Activated T-cell treated with anti-CD3 and anti-CD28 coated beads for 1 hour (primary cell): ENCODE data around the gene TMEM184C.

Experiments
- DNase-seq: peaks from one replicate; pipeline ENCODE4 v3.0.0-alpha.2; 2020; ENCODE audit warnings: low read depth

Gene TMEM184C

DNA sequence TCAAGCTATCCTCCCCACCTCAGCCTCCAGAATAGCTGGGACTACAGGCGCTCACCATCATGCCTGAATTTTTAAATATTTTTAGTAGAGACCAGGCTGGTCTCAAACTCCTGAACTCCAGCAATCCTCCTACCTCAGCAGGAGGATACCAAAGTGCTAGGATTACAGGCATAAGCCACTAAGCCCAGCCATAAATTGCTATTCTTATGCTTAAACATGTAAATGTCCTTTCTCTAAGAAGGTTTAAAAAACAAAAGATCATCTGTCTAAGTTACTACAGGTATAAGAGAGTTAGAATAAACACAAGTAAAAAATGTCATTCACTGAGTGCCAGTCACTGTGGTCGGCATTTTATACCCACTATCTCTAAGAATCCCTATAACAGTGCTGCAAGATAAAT lies 38.4 kb downstream of the TMEM184C start:
- DNase-seq, result no peak

DNA sequence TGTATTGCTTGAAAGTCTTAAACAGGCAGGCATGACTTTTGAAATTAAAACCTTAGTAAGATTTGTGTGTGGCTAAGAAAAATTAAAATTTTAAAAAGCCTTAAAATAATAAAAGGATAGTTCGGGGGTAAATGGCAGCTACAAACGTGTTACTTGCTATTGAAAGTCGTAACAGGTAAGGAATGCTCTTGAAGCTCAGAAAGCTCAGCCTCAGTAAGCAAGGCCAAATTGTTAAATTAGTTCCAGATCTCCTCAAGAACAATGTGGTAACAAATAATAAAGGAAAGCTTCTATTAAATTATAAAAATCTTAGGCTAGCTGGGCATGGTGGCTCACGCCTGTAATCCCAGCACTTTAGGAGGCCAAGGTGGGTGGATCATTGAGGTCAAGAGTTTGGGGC lies 41.3 kb downstream of the TMEM184C start:
- DNase-seq, result no peak

DNA sequence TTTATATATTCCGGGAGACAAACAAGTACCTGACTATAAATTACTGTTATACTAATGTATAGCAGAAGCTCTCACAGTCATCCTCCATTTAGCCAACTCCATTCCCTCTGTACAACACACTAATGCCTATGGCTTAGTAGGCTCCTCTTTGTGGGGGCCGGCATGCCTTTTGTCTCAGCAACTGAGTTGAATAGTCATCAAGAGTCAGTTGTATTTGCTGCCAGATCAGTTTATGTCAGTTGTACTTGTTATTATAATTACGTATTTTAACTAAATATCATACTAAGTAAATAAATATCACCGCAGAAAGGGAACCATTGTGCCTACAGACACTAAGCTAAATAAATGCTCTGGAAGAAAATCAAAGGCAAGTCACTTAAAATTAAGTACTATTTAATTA lies 56.9 kb downstream of the TMEM184C start:
- DNase-seq, result no peak

DNA sequence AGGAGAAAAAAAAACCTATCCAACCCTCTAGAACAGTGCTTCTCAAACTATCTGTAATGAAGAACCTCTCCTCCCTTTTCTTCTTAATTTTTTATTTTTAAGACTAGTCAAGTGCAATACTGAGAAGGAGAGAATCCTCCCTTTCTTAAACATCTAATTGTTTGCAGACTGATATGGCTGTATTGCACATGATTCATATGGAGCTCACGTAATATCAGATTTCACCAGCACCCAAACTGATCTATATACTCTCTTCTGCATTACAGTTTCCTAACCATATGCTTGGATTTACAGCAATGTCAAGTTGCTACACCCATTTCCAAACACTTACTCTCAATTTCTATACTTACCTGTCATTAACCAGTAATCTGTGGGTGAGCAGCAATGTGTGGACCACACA lies 57.3 kb downstream of the TMEM184C start:
- no peak for DNase-seq

- no peak for DNase-seq
Observed at GRCh38 chr4:147678106-147678505, 60.9 kb downstream of the TMEM184C start.

- no peak for DNase-seq
Observed at GRCh38 chr4:147678796-147679549, 61.8 kb downstream of the TMEM184C start.

GRCh38 chr4:147682755-147683154 lies 65.6 kb downstream of the TMEM184C start:
- no peak for DNase-seq

DNA sequence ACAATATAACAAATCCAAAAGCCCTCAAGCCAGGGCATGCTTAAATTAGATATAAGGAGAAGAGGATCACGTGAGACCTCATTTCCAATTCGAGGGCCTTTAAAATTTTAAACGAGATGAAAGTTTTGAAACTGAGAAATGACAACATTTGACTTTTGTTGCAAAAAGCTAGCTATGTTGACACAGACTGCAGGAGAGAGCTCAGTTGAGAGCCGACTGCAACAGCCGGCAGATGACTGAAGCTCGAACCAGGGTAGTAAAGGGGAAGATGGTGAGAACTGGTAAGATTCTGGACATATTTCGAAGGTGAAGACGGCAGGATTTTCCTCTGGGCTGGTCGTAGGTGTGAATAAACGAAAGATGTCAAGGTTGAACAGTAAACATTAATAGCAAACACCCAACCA lies 66.0 kb downstream of the TMEM184C start:
- no peak for DNase-seq

DNA sequence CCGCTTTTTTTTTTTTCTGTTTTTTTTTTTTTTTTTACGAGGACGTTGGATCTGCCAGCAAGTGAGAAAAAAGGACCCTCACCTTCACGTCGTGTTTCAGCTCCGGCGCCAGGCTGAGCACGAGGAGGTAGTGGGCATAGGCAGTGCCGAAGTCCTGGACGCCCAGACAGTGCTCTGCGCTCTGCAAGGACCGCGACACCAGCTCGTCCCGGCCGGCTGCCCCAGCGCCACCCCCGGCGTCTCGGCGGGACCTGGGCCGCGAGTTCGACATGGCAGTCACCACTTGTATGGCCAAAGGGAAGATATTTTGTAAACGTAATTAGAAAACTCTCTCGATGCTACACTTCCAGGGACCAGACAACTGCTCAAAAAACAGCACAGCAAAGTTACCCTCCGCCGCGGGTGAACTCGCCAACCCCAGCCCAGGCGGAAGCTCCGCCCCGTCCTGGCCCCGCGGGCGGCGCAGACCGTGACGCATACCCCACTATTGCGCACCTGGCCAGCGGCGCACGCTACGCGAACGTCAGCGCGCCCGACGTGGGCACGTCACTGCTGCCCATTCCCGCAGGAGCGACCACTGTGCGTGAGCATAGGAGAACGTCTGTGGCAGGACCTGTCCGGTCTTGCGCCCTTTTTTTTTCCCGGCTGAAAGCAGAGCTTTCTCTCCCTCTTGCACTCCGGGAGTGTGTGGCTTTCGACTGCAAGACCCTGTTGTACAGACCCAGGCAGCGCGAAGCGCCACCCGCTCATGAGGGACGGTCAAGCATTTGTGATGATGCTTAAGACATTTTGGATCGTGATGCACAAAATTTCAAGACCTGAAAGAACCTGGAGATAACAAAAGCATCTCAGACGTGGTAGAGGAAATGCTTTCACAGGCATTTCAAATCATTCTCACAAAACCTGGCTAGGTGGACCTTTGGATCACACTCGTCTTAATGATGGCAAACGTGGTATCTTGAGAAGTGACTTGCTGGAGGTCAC lies 66.8 kb downstream of the TMEM184C start, which contains the start of gene PRMT9:
PRMT9 (minus strand) TSS at position 447 of the 984 bp plus-strand sequence; CDS start at position 271, 176 bp downstream.
- DNase-seq, result peak; percentile 74

DNA sequence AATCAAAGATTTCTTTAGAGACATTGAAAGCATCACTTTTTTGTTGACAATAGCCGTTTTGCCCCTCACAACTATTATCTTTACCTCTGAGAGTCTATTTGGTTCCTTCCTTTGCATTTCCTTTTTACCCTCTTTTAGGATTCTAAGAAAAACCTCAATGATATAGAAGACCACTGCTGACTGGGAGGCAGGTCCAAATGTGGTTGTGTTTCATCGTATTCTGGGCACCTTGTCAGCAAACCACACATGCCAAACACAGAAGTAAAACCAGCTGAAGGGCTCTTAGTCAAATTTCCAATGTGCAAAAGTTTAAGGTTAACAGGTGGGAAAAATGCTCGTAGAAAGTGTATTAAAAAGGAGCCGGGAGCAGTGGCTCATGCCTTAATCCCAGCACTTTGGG lies 71.9 kb downstream of the TMEM184C start:
- no peak for DNase-seq

DNA sequence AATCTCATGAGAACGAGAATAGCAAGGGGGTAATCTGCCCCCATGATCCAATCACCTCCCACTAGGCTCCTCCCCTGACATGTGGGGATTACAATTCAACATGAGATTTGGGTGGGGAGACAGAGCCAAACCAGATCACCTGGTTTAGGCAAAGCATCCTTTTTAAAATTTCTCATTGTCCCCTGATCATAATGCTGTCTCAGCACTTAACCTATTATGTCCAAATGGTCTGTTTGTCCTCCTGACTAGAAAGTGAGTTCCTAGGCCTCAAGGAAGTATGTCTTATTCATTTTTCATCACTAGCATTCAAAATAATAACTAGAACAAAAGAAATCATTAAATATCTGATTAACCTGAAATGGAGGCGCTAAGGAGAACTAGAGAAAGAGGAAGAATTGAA lies 74.6 kb downstream of the TMEM184C start:
- no peak for DNase-seq

DNA sequence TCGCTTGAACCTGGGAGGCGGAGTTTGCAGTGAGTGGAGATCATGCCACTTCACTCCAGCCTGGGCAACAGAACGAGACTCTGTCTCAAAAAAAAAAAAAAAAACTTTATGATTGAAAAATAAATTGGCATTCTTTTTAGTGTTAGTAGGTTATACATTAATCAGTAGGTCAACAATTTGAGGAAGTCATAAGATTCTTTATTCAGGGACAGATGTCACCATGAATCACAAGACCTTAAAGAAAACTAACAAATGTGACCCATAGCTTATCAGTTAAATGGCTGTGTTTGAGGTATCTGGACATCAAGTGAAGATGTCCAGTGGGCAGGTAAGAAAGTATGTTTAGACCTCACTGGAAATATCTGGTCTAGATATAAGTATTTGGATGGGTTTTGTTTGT lies 76.0 kb downstream of the TMEM184C start:
- DNase-seq, result no peak

- no peak for DNase-seq
Observed at GRCh38 chr4:147696866-147697265, 79.7 kb downstream of the TMEM184C start.

- no peak for DNase-seq
Observed at GRCh38 chr4:147704846-147705245, 87.6 kb downstream of the TMEM184C start.

DNA sequence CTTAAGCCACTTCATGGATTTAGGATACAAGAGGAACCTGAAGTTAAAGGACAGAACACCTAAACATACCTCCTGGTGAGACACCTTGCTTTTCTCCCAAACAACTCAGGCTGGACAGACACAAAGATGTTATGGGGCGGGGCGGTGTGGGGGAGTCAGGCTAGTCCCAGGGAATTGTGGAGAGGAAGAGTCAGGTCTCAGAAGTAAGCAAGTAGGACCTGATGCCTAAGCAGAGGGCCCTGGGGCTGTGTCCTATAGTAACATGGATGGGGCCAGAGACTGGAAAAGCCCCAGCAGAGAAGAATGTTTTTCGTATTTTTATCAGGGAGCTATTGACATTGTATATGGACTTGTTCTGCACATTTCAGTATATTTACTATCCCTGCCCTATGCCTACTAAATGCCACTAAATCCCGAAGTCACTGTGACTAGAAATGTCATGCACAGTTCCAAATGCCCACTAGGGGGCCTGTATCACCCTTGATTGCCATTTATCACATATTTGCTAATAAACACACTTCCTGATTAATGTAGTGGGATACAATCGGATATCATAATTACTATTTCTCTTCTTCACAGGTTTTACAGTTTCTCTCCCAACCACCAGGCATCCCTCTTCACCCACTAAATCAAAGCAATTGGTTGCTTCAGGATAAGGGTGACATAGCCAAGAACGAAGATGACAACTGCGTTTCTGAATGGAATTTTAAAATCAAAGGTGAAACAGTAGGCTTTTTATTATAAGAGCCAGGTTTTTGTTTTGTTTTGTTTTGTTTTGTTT lies 90.9 kb downstream of the TMEM184C start:
- peak; percentile 32 for DNase-seq

GRCh38 chr4:147709999-147710398 lies 92.8 kb downstream of the TMEM184C start:
- no peak for DNase-seq

GRCh38 chr4:147714575-147715401 lies 97.6 kb downstream of the TMEM184C start:
- no peak for DNase-seq

- no peak for DNase-seq
Observed at GRCh38 chr4:147717878-147718277, 100.7 kb downstream of the TMEM184C start.
